ENCODE results near the gene PTPRQ.

Gene PTPRQ

DNA sequence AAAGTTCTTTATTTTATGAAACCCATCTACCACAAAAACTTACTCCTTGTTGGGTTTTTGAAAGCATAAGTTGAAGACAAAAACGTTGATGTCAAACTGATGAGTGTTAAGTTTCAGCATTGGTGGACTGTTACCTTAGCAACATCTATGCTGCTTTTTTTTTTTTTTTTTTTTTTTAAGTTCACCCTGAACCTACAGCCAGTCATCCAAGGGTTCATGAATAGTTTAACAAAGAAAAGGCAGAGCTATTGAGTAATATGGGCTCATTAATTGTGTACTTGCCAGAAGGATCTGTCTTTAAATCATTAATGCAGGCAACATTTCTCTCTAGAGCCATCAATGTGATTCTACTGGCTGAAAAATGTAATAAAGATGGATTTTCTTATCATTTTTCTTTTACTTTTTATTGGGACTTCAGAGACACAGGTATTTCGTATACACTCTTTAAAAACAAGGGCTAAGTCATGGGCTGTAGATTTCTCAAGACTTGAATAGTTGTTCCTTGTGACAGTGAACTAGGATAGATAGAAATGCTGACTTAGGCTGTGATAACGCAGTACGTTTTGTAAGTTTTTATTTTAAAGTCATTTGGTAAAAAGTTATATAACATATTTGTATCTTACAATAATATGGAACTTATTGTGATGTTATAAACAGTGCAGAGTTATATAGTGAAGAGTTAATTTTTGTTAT lies at the start of gene PTPRQ:
PTPRQ (plus strand) TSS at position 262 of the 693 bp plus-strand sequence; CDS start at position 373, 111 bp downstream.
- DNase-seq (ENCODE audit: extremely low read depth, low read depth) = peak; percentile 7

DNA sequence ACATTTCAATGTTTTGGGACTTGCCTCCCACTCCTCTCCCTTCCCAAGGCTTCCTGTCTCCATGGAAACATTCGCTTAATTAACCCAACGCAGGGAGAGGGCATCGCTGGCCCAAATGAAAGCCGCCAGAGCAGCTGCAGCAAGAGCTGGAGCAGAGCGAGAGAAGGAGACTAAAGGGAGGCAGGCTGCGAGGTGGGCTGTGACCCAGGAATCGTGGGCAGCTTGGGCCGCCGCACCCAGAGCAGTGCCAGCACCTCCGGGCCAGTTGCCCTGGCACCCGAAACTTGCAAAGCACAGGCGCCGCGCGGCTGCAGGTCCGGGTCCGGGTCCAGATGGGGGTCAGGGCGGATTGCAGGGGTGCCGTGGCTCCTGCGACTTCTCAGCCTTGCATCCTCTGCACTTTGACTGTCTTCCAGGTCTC lies 43.5 kb upstream of the PTPRQ start:
- no peak for DNase-seq (ENCODE audit: extremely low read depth, low read depth)
- no peak for TF ChIP-seq CTCF (IDR thresholded peaks at IDR 0.05; ENCODE audit: low read depth, low read length)

More for the DNA sequence above, at the start of gene PTPRQ:
- no peak for TF ChIP-seq CTCF (IDR thresholded peaks at IDR 0.05; ENCODE audit: low read depth, low read length)

DNA sequence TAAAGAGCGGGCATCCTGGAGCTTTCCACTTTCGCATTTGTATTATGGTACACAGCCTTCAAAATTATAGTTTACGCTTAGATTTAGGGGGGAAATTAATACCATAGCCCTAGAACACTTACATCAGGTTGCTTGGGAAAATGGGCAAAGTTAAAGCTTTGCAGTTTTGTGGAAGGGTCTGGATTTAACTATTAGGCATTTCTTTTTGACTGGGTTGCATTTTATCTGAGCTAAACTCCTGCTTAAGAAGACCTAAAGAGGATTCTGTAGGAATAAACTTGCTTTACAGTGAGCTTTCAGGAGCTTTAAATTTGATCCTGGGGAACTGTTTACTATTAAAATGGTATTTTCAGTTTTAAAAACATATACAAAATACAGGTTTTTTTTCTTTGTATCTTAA lies 42.8 kb upstream of the PTPRQ start:
- no peak for TF ChIP-seq CTCF (IDR thresholded peaks at IDR 0.05; ENCODE audit: low read depth, low read length)
- no peak for DNase-seq (ENCODE audit: extremely low read depth, low read depth)

DNA sequence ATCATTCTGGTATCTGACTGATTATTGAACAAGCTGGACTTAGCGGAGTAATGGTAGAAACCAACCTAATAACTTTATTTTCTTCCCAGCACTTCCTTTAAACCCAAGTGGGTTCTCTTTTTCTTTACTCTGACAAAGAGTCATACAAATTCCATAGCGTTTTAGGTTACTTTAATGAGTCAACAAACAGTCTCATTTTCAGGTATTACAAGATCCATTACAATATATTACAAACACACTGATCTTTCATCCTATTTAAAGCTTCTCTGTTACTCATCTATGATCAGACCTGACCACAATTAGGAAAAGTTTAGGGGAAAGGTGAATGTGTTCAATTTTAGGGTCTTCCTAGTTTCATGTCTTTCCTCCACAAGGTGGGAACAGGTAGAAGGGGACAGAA lies 39.4 kb upstream of the PTPRQ start:
- TF ChIP-seq CTCF (IDR thresholded peaks at IDR 0.05; ENCODE audit: low read depth, low read length) = no peak

DNA sequence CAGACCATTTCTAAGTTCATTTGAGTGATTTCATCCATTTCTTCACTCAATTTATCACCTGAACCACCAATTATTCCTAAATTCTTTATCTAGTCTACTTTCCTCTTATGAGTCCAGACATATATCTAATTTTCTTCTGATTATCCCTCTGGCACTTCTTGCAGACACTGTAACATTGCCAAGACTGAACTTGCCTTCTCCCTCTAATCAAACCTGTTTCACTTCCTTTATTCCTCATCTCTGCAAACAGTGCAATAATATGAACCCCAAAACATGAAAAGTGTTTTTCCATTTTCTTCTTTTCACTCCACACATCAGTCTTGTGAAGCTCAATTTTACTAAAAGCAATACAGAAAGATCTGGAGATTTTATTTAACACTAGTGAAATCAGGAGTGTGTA lies 37.8 kb upstream of the PTPRQ start:
- TF ChIP-seq CTCF (IDR thresholded peaks at IDR 0.05; ENCODE audit: low read depth, low read length) = no peak
- DNase-seq (ENCODE audit: extremely low read depth, low read depth) = no peak

More for the DNA sequence above, 39.4 kb upstream of the PTPRQ start:
- DNase-seq (ENCODE audit: extremely low read depth, low read depth) = no peak

GRCh38 chr12:80411787-80412186 lies 32.2 kb upstream of the PTPRQ start:
- no peak for TF ChIP-seq CTCF (IDR thresholded peaks at IDR 0.05; ENCODE audit: low read depth, low read length)
- no peak for DNase-seq (ENCODE audit: extremely low read depth, low read depth)

DNA sequence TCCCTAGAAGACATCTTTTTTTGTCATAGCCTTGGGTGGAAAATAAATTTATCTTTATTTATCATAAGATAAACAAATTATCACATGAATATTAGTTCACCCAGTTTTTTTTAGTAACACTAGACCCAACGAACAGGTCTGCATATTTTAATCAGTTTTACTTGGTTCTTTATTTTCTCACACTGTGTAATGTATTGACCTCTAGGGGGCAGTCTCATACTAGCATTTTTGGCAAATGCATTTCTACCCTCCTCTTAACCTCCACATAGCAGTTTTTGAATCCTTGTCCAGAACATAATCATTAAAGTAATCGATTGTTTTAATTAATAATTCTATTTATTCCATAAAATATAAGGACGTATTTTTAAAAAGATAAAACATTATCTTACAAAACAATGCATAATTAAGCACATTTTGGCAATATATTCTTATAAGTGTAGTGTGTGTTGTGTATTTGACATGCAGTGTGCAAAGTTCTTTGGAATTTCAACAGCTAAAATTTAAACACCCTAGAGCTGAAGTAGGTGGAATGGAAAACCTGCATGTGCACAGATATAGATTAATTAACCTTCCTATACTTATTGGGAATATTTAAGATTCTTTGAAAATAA lies 31.6 kb upstream of the PTPRQ start:
- peak; percentile 66 for TF ChIP-seq CTCF (IDR thresholded peaks at IDR 0.05; ENCODE audit: low read depth, low read length)
- peak; percentile 27 for DNase-seq (ENCODE audit: extremely low read depth, low read depth)

Data from AG09319 (cell line).